Transverse colon (tissue), 4 donors: Measurements from ENCODE around the gene GPR101. TPM values are rescaled to one million over a fixed set of nuclear protein-coding genes. Genes with fewer than 3 reads are reported as not detected.

ENCODE experiments used
- DNase-seq: peaks from one replicate; pipeline ENCODE4 v3.0.0-alpha.2; 2019
- H3K27ac ChIP-seq, 4 donors: fragments of 200-600 bp; sonication (generic); 2 replicates each; pipeline ENCODE4 v1.5.1; 2016 to 2018; ENCODE audit warnings: inconsistent platforms in 4 of 4
- H3K27me3 ChIP-seq: fragments of 200-600 bp; sonication (generic); 2 replicates; pipeline ENCODE4 v1.5.1; 2017; ENCODE audit warnings: inconsistent platforms
- H3K36me3 ChIP-seq, 4 donors: fragments of 200-600 bp; sonication (generic); 2 replicates each; pipeline ENCODE4 v1.5.1; 2017 to 2019; ENCODE audit warnings: inconsistent platforms in 4 of 4
- H3K4me1 ChIP-seq, 4 donors: fragments of 200-600 bp; sonication (generic); 2 replicates each; pipeline ENCODE4 v1.5.1; 2017 to 2020; ENCODE audit warnings: inconsistent platforms in 4 of 4
- H3K4me3 ChIP-seq, 4 donors: fragments of 200-600 bp; sonication (generic); 1 replicate in 1 of 4; 2 replicates in 3 of 4; pipeline versions ENCODE4 v1.5.1 to v1.6.1; 2017 to 2019; ENCODE audit warnings: inconsistent platforms in 4 of 4
- H3K9me3 ChIP-seq, 2 donors: fragments of 200-600 bp; sonication (generic); 2 replicates each; pipeline ENCODE4 v1.5.1; 2017 to 2019; ENCODE audit warnings: inconsistent platforms in 2 of 2
- EP300 ChIP-seq: sonication (generic); formaldehyde crosslinking; IDR thresholded peaks from one replicate; pipeline ENCODE4 v1.6.1; 2017; ENCODE audit warnings: antibody characterized with exemption, low read depth
- POLR2A ChIP-seq: fragments of 450-650 bp; IDR thresholded peaks from one replicate; pipeline ENCODE4 v1.6.1; 2016; ENCODE audit warnings: antibody characterized with exemption, mild to moderate bottlenecking, moderate library complexity
- POLR2AphosphoS5 ChIP-seq, 3 donors: sonication (generic); formaldehyde crosslinking; IDR thresholded peaks; one replicate each; pipeline ENCODE4 v1.6.1; 2016; ENCODE audit warnings: antibody characterized with exemption in 3 of 3
- WGBS, 2 donors: methylation state at CpG; one replicate each; pipeline ENCODE4 v1.1.5; 2018; ENCODE audit warnings: low coverage in 1 of 2; 5-methylcytosine and 5-hydroxymethylcytosine counted together
- in situ Hi-C, 4 donors: fragments of 200-750 bp; cut with MboI; loops; one replicate each; pipeline versions ENCODE4 v1.15.0 to v1.15.1; 2017; ENCODE audit warnings: low sequenced_read_pairs in 3 of 4, low pct_ligation_motif_present in 1 of 4, low pct_unique_long_range_greater_than_20kb in 1 of 4
- intact Hi-C: fragments of 100-400 bp; cut with DNase I; formaldehyde crosslinking; loops from one replicate; pipeline ENCODE4 v1.15.1; 2023; ENCODE audit warnings: low total_unique reads
- total RNA-seq, 4 donors: library from RNA; depleted of rRNA; stranded (reverse); fragments of >200 nt; gene quantifications; one replicate each; pipeline ENCODE4 v1.1.0, GENCODE V29; 2016
- TF ChIP-seq, protein P1 (sequence below), 5 experiments: fragments of 200-600 bp in 3 of 5; fragments of 450-650 bp in 2 of 5; sonication (generic) in 3 of 5; IDR thresholded peaks; 1 replicate in 2 of 5; 2 replicates in 3 of 5; pipeline ENCODE4 v1.5.1; 2016 to 2017; ENCODE audit warnings: antibody characterized with exemption in 5 of 5, inconsistent platforms in 3 of 5, mild to moderate bottlenecking in 2 of 5, moderate library complexity in 1 of 5

Gene GPR101
- total RNA-seq, 4 donors from 2014 or later, result not detected

- no peak for DNase-seq
- intact Hi-C loops (no loop called here), in situ Hi-C loops (loop anchor here in 2 of 4 donors (10.0 to 25.0 kb wide), 2 partner anchors 90 to 98 kb away; no protein-coding TSS in a partner anchor)
- H3K4me1 ChIP-seq, result peaks cover 0 to 12% (median 0%) of the 10 kb centered on the region in 4 donors
- no peak for TF ChIP-seq POLR2A
- no peak for TF ChIP-seq POLR2AphosphoS5 (IDR thresholded peaks at IDR 0.05)
- TF ChIP-seq, protein P1, sequence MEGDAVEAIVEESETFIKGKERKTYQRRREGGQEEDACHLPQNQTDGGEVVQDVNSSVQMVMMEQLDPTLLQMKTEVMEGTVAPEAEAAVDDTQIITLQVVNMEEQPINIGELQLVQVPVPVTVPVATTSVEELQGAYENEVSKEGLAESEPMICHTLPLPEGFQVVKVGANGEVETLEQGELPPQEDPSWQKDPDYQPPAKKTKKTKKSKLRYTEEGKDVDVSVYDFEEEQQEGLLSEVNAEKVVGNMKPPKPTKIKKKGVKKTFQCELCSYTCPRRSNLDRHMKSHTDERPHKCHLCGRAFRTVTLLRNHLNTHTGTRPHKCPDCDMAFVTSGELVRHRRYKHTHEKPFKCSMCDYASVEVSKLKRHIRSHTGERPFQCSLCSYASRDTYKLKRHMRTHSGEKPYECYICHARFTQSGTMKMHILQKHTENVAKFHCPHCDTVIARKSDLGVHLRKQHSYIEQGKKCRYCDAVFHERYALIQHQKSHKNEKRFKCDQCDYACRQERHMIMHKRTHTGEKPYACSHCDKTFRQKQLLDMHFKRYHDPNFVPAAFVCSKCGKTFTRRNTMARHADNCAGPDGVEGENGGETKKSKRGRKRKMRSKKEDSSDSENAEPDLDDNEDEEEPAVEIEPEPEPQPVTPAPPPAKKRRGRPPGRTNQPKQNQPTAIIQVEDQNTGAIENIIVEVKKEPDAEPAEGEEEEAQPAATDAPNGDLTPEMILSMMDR (IDR thresholded peaks at IDR 0.05), result no peak
- TF ChIP-seq EP300, result no peak
- no peak overlapping the region for H3K27ac ChIP-seq
- peak overlapping the region; percentile 6 to 56 (median 28) for H3K4me3 ChIP-seq
- peaks cover 8% of the 10 kb centered on the region for H3K27me3 ChIP-seq
- H3K36me3 ChIP-seq, result no peaks in the 10 kb centered on the region
- H3K9me3 ChIP-seq, result no peaks in the 10 kb centered on the region
- WGBS, 2 donors, result 51% methylated on average over 37 of the region's 37 CpGs; no CpG with 5 or more reads in 1 of the 2 donors
Measured at GRCh38 chrX:137052643-137053235, 18.9 kb upstream of the GPR101 start.

DNA sequence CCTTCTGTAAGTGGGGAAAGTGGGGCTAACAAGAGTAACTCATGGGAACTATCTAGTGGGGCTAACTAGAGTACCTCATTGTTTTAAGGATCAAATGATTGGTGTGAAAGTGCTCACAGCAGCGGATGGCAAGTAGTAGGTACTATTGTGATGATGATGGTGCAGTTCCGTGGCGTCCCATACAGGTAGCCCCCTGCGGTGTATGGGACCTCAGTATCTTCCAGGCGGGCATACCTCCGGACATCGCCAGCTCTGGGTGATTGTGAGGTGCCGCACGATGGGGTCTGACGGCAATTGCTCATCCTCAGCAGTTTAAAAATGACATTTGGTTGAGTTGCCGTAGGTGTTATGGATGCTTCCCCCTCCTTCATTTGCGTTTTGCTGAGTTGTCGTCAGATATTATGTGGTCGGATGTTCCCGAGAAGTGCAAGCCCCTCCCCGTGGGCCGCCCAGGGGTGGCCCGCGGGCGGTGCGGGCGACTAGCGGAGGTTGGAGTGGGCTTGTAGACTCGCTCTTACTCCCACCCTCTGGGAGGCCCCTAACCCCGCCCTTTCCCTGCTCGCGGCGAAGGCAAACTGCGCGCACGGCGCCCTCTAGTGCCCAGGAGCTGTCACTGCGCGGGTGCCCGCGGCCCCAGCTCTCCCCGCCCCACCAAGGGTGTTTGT is 18.3 kb upstream of the GPR101 start:
- H3K36me3 ChIP-seq, result no peaks in the 10 kb centered on the region
- H3K4me3 ChIP-seq, result peak overlapping the region; percentile 6 to 56 (median 28)
- H3K9me3 ChIP-seq, result no peaks in the 10 kb centered on the region
- no peak overlapping the region for H3K27ac ChIP-seq
- TF ChIP-seq POLR2A (no peak), EP300 (no peak), POLR2AphosphoS5 (IDR thresholded peaks at IDR 0.05) (no peak)
- TF ChIP-seq, protein P1 (IDR thresholded peaks at IDR 0.05), result peak; percentile 45 to 75 (median 71)
- WGBS, 2 donors, result 41% methylated on average over 37 of the region's 37 CpGs; no CpG with 5 or more reads in 1 of the 2 donors
- peaks cover 0 to 12% (median 0%) of the 10 kb centered on the region in 4 donors for H3K4me1 ChIP-seq
- intact Hi-C loops (no loop called here), in situ Hi-C loops (loop anchor here in 2 of 4 donors (10.0 to 25.0 kb wide), 2 partner anchors 90 to 97 kb away; no protein-coding TSS in a partner anchor)
- peak; percentile 61 for DNase-seq
- peaks cover 8% of the 10 kb centered on the region for H3K27me3 ChIP-seq

GRCh38 chrX:137044893-137045292 is 11.1 kb upstream of the GPR101 start:
- Histone ChIP-seq H3K4me3 (no peak overlapping the region), H3K27ac (no peak overlapping the region), H3K9me3 (no peaks in the 10 kb centered on the region), H3K4me1 (no peaks in the 10 kb centered on the region), H3K27me3 (no peaks in the 10 kb centered on the region), H3K36me3 (no peaks in the 10 kb centered on the region)
- TF ChIP-seq POLR2A (no peak), POLR2AphosphoS5 (IDR thresholded peaks at IDR 0.05) (no peak)
- intact Hi-C loops, result no loop called here
- no peak for DNase-seq
- in situ Hi-C loops, result loop anchor here in 1 of 4 donors (10.0 kb wide), 1 partner anchor 90 kb away; no protein-coding TSS in a partner anchor
- WGBS, 2 donors, result 54% methylated on average over 4 of the region's 4 CpGs; no CpG with 5 or more reads in 1 of the 2 donors

DNA sequence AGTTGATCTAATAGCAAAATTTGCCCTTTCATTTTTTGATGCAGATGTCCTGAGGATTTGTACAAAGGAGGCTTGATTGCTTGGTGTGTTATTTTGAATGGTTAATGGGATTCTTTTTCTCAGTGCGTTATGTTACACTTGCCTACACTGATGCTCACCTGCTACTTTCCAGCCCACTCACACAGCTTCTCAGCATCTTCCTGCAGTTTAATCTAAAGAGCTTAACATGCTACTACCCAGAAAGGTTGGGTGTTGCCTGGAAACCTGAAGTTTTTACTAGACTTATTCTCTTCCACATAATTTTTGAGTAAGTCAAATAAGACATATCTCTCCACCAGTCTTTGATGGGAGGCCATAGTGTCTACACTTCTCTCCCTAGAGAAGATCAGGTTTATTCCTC is 9.9 kb upstream of the GPR101 start:
- 85% methylated on average over 1 of the region's 1 CpG; no CpG with 5 or more reads in 1 of the 2 donors for WGBS, 2 donors
- no peak overlapping the region for H3K27ac ChIP-seq
- TF ChIP-seq POLR2AphosphoS5 (IDR thresholded peaks at IDR 0.05) (no peak), POLR2A (no peak), EP300 (no peak)
- TF ChIP-seq, protein P1 (IDR thresholded peaks at IDR 0.05), result no peak
- no peak overlapping the region for H3K4me3 ChIP-seq
- no peaks in the 10 kb centered on the region for H3K36me3 ChIP-seq
- intact Hi-C loops (no loop called here), in situ Hi-C loops (loop anchor here in 1 of 4 donors (10.0 kb wide), 1 partner anchor 89 kb away; no protein-coding TSS in a partner anchor)
- DNase-seq, result no peak
- no peaks in the 10 kb centered on the region for H3K27me3 ChIP-seq
- H3K4me1 ChIP-seq, result no peaks in the 10 kb centered on the region
- H3K9me3 ChIP-seq, result no peaks in the 10 kb centered on the region
